Activated T-helper 17 cell treated with anti-CD3 and anti-CD28 coated beads, Interleukin-2, amount 50 U/mL, for 72 hours (primary cell): ENCODE results near the gene FADS3. TPM values are rescaled to one million over a fixed set of nuclear protein-coding genes. Genes with fewer than 3 reads are reported as not detected.
A peak's percentile ranks its signal among the peaks of the same experiment; 100 is the strongest.

Experiments used
- ATAC-seq: fragments of 150-1000 bp; cut with Tn5 transposase; replicated peaks from 2 replicates; pipeline ENCODE4 v1.10.0; 2021; ENCODE audit warnings: mild to moderate bottlenecking, moderate library complexity
- H3K27ac Mint-ChIP-seq: one replicate; pipeline ENCODE4 v1.8.0; 2022; ENCODE audit warnings: mixed read lengths
- H3K27me3 Mint-ChIP-seq: one replicate; pipeline ENCODE4 v1.8.0; 2022; ENCODE audit warnings: mixed read lengths
- H3K36me3 Mint-ChIP-seq: one replicate; pipeline ENCODE4 v1.8.0; 2022; ENCODE audit warnings: low read depth, mild to moderate bottlenecking, mixed read lengths
- H3K4me1 Mint-ChIP-seq: one replicate; pipeline ENCODE4 v1.8.0; 2022; ENCODE audit warnings: mixed read lengths
- H3K4me3 Mint-ChIP-seq: one replicate; pipeline ENCODE4 v1.8.0; 2022; ENCODE audit warnings: mild to moderate bottlenecking, mixed read lengths
- H3K9me3 Mint-ChIP-seq: one replicate; pipeline ENCODE4 v1.8.0; 2022; ENCODE audit warnings: mixed read lengths
- total RNA-seq, 2 donors: library from RNA; stranded (reverse); gene quantifications; one replicate each; pipeline ENCODE4 v1.2.3, GENCODE V29; 2022

The FADS3 gene
- total RNA-seq, 2 donors from 2014 or later, result 3.6 to 24.7 TPM

DNA sequence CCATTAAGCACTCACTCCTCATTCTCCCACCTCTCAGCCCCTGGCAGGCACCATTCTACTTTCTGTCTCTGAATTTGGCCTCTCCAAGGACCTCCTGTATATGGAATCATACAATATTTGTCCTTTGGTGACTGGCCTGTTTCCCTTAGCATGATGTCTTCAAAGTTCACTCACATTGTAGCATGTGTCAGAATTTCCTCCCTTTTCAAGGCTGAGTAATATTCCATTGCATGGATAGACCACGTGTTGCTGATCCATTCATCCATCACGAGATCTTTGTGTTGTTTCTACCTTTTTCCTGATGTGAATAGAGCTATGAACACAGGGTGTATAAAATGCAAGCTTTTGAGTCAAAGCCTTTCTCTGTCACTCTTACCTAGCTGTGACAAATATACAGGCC is 51.6 kb downstream of the FADS3 start:
- no peak overlapping the region for H3K27ac Mint-ChIP-seq
- ATAC-seq, result no peak
- H3K9me3 Mint-ChIP-seq, result no peaks in the 10 kb centered on the region
- H3K4me3 Mint-ChIP-seq, result no peak overlapping the region
- no peaks in the 10 kb centered on the region for H3K4me1 Mint-ChIP-seq
- H3K36me3 Mint-ChIP-seq, result peaks cover 40% of the 10 kb centered on the region
- no peaks in the 10 kb centered on the region for H3K27me3 Mint-ChIP-seq

DNA sequence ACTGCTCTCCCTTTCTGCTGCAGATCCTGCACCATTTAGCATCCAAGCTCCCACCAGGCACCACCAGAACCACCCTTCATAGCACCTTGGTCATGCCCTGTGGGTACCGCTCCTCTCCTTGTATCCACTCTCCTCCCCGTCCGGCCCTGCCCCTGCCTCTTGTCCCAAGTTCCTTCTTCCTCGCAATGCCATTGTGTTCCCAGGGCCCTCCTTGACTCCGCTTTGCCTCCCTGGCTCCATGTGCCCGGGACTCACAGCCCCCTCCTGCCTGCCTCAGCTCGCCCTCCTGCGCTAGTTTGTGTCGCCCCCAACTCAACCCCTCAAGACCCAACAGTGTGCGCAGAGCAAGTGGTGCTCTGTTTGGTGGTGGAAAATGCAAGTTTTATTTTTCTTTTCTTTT is 52.4 kb downstream of the FADS3 start:
- Mint-ChIP-seq H3K4me1 (peaks cover 3% of the 10 kb centered on the region), H3K4me3 (no peak overlapping the region), H3K27me3 (no peaks in the 10 kb centered on the region), H3K9me3 (no peaks in the 10 kb centered on the region), H3K27ac (no peak overlapping the region), H3K36me3 (peaks cover 40% of the 10 kb centered on the region)
- no peak for ATAC-seq

DNA sequence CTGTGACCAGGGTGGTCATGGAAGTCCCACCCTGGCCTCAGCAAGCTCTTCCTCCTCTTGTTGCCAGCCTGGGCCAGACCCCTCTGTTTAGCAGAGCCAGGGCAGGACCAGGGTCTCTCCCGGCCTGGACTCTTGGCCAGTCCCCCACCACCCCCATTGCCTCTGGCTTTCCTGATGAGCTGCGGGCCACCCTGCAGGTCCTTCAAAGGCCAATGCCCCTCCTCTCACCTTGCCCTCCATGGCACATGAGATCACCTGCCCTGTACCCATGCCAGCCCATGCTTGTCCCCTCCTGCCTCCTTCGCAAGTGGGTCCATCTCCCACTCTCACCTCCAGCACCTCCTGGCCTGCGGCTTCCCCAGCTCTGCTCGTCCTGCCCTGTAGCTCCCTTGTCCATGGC is 52.8 kb downstream of the FADS3 start:
- Mint-ChIP-seq H3K27me3 (no peaks in the 10 kb centered on the region), H3K27ac (no peak overlapping the region), H3K4me3 (no peak overlapping the region), H3K9me3 (no peaks in the 10 kb centered on the region), H3K4me1 (peaks cover 7% of the 10 kb centered on the region), H3K36me3 (peaks cover 40% of the 10 kb centered on the region)
- ATAC-seq, result no peak

DNA sequence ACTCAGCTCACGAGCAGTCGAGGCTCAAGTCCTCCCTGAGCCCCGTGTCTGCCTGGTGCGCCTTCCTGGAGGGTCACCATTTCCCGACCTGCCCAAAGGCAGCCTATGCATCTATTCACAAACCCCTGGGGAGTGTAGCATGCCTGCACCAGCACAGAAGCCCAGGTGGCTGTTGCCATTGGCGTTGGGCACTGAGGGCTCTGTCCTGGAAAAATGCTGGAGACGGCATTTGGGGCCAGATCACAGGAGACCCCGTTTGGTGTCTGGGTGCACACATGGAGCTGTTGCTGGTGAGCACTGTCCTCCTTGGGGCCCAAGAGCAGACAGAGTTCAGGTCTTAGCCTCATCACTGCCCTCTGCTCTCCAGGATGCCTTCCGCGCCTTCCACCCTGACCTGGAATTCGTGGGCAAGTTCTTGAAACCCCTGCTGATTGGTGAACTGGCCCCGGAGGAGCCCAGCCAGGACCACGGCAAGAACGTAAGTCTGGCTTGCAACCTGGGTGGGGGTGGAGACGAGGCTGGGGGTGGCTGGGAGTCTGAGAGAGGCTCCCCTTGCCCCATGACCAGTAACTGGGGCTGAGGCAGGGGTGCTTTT is 53.8 kb downstream of the FADS3 start:
- Mint-ChIP-seq H3K4me1 (peaks cover 11% of the 10 kb centered on the region), H3K27ac (no peak overlapping the region), H3K36me3 (peaks cover 39% of the 10 kb centered on the region), H3K27me3 (no peaks in the 10 kb centered on the region), H3K9me3 (no peaks in the 10 kb centered on the region), H3K4me3 (no peak overlapping the region)
- ATAC-seq, result no peak

DNA sequence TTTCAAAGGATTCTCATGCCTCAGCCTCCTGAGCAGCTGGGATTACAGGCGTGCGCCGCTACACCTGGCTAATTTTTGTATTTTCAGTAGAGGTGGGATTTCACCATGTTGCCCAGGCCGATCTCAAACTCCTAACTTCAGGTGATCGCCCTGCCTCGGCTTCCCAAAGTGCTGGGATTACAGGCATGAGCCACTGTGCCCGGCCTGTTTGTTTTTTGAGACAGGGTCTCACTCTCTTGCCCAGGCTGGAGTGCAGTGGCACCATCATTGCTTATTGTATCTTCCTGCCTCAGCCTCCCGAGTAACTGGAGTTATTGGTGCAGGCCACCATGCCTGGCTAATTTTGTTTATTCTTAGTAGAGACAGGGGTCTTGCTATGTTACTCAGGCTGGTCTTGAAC is 55.2 kb downstream of the FADS3 start:
- H3K4me3 Mint-ChIP-seq, result no peak overlapping the region
- peaks cover 26% of the 10 kb centered on the region for H3K36me3 Mint-ChIP-seq
- H3K9me3 Mint-ChIP-seq, result no peaks in the 10 kb centered on the region
- H3K27me3 Mint-ChIP-seq, result no peaks in the 10 kb centered on the region
- no peak for ATAC-seq
- H3K27ac Mint-ChIP-seq, result no peak overlapping the region
- peaks cover 11% of the 10 kb centered on the region for H3K4me1 Mint-ChIP-seq

DNA sequence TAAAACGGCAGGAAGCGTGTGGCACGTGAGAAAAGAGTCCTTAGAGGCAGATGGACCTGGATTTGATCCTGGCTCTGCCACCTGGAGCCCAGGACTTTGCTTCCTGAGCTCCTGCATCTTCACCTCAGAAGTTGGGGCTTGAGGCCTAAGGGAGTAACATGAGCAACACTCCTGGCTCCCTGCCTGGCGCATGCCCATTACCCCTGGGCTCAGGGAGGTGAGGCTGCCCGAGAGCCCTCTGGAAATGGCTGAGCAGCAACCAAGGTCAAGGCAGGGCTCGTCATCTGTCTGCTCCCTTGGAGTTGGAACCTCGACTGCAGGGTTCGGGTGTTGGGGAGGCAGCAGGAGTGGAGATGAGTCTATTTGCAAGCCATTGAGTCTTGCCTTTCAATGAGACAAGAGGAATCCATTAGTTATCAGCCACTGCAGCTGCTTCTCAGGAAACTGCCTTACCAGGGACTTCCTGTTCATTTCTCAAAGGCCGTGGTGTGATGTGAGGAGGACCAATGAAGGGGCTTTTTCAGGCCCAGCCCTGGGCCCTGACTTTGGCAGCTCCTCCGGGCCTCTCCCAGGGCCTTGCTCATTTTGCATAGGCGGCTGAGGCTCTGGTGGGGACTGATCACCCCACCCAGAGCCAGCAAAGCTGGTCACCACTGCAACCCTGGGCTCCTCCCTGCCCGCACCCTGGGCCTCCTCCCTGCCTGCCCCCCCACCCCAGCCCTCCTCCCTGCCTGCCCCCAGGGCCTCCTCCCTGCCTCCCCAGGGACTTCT is 56.9 kb downstream of the FADS3 start:
- H3K27me3 Mint-ChIP-seq, result no peaks in the 10 kb centered on the region
- H3K9me3 Mint-ChIP-seq, result no peaks in the 10 kb centered on the region
- peak overlapping the region; percentile 81 for H3K4me3 Mint-ChIP-seq
- peak overlapping the region; percentile 93 for H3K27ac Mint-ChIP-seq
- peaks cover 8% of the 10 kb centered on the region for H3K36me3 Mint-ChIP-seq
- H3K4me1 Mint-ChIP-seq, result peaks cover 19% of the 10 kb centered on the region
- ATAC-seq, result peak; percentile 87

DNA sequence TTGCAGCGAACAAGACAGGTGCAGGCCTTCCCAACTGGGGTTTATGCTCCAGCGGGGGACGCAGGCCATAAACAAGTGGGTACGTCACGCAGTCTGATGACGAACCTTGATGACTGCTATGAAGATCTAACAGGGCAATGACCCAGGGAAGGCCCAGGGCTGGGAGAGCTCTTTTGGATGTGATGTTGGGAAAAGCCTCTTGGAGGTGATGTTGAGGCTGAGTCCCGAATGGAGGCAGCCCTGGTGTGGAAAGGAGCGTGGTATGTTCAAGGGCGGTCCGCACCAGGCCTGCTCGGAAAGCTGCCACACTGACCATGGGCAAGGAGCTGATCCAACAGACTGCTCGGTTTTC is 57.4 kb downstream of the FADS3 start:
- Mint-ChIP-seq H3K4me3 (peak overlapping the region; percentile 81), H3K36me3 (peaks cover 3% of the 10 kb centered on the region), H3K9me3 (no peaks in the 10 kb centered on the region), H3K27ac (peak overlapping the region; percentile 93), H3K4me1 (peaks cover 19% of the 10 kb centered on the region), H3K27me3 (no peaks in the 10 kb centered on the region)
- no peak for ATAC-seq

DNA sequence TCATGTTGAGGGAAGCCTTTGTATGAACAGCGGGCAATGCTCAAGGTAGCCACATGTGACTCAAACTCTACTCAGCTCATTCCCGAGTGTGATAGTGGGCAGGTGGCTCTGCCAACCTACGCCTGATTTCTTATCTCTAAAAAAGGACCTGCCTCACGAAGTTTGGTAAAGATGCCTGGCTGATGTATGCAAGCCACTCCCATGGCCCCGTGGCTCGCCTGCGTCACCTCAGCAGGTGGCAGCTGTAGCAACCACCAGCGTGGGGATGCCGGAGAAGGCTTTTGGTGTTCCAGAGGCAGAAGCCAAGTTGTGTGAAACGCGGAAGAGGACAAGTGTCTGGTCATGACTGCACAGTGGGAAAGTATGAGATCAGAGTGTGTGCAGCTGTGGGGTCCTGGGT is 57.9 kb downstream of the FADS3 start:
- peaks cover 19% of the 10 kb centered on the region for H3K4me1 Mint-ChIP-seq
- H3K27me3 Mint-ChIP-seq, result no peaks in the 10 kb centered on the region
- no peaks in the 10 kb centered on the region for H3K9me3 Mint-ChIP-seq
- ATAC-seq, result peak; percentile 56
- H3K4me3 Mint-ChIP-seq, result peak overlapping the region; percentile 81
- H3K27ac Mint-ChIP-seq, result peak overlapping the region; percentile 93
- H3K36me3 Mint-ChIP-seq, result no peaks in the 10 kb centered on the region

DNA sequence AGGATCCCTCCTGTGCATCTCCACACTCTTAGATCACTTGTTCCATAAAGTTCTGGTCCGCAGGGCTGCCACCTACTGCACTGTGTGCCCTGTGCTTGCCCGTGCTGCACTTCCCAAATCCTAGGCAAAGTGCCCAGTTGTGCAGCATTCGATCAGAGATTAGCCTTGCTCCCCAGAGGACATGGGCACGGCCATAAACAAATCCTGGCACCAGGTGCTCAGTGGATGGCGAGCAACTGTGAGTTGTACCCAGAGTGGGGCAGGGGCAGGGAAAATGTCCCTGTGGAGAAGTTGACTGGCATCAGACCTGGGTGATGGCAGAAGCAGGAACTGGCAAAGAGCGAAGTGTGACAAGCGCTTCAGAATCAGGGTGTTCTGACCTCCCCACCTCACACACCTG is 58.6 kb downstream of the FADS3 start:
- Mint-ChIP-seq H3K4me1 (peaks cover 19% of the 10 kb centered on the region), H3K4me3 (peak overlapping the region; percentile 81), H3K9me3 (no peaks in the 10 kb centered on the region), H3K27ac (peak overlapping the region; percentile 93), H3K36me3 (no peaks in the 10 kb centered on the region), H3K27me3 (no peaks in the 10 kb centered on the region)
- ATAC-seq, result no peak

DNA sequence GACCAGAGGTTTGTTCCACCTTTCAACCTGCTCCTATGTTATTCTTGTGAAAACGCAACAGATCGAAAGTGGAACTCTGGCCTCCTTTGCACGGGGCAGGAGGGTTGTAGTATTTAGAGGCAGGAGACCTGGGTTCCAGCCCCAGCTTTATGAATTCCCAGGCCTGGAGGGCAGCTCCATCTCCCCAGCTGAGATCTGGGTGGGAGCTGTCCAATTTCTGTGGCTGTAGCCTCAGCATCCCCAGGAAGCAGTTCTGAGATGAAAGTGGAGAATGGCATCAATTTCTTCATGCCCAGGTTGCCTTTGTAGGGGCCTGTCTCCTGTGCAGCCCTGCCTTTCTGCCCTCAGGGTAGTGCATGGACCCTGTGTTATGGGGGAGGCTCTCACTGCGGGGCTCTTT is 59.1 kb downstream of the FADS3 start:
- no peak for ATAC-seq
- Mint-ChIP-seq H3K27me3 (no peaks in the 10 kb centered on the region), H3K4me1 (peaks cover 19% of the 10 kb centered on the region), H3K36me3 (no peaks in the 10 kb centered on the region), H3K9me3 (no peaks in the 10 kb centered on the region), H3K27ac (no peak overlapping the region), H3K4me3 (peak overlapping the region; percentile 11)

DNA sequence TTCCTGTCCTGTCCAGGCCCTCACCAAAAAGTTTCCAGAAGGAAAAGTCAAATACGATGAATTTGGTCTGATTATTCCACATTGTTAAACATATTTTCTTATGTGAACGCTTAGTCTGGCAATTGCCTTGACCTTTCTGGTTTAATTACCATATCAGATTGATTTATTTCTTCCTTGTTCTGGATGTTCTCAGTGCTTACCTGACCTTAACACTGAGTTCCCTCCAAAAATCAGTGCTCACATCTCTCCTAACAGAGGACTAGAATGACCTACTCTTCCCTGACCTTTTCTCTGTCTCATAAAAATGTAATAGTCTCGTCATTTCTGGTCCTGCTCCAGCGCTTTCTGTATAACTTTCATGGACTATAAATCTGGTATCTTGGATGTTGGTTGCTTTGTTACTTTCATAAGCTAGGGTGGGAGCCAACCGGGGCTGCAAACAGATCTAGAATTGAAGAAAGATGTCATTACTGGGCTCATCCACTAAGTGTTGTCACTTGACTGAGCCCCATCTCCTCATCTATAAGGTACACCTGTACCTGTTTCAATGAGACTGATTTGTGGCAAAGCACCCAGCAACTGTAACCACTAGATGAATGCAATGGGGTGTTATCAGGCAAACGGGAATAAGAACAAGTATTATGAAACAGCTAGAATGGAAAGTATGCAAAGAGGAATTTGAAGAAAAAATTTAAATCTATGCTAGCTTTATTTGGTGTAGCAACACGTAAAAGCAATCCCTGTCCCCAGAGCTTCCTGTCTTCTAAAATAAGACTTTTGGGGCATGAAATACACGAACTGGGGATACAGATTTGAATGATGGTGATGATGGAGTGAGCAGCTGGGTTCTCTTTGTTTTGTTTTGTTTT is 60.9 kb downstream of the FADS3 start:
- no peaks in the 10 kb centered on the region for H3K27me3 Mint-ChIP-seq
- H3K4me1 Mint-ChIP-seq, result peaks cover 19% of the 10 kb centered on the region
- no peaks in the 10 kb centered on the region for H3K9me3 Mint-ChIP-seq
- ATAC-seq, result no peak
- no peak overlapping the region for H3K27ac Mint-ChIP-seq
- no peaks in the 10 kb centered on the region for H3K36me3 Mint-ChIP-seq
- peak overlapping the region; percentile 77 for H3K4me3 Mint-ChIP-seq

DNA sequence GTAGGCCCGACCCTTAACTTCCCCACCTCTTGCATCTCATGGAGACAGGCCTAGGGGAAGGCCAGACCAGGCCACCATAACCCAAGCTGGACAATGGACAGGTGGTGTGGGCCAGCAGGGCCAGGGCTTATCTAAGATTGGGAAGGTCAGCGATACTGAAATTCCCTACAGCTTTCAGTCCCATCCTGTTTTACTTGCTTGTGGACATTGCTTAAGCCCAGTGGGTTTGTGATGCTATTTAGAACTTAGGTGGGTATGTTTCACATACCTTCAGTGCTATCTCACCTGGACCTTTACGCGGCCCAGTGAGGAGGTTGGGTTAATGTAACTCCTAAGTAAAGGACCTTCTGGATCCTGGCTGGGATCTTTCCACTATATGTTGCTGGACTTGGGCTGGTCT is 61.5 kb downstream of the FADS3 start:
- ATAC-seq, result no peak
- no peaks in the 10 kb centered on the region for H3K27me3 Mint-ChIP-seq
- peaks cover 19% of the 10 kb centered on the region for H3K4me1 Mint-ChIP-seq
- peak overlapping the region; percentile 77 for H3K4me3 Mint-ChIP-seq
- no peaks in the 10 kb centered on the region for H3K36me3 Mint-ChIP-seq
- H3K9me3 Mint-ChIP-seq, result no peaks in the 10 kb centered on the region
- H3K27ac Mint-ChIP-seq, result no peak overlapping the region

DNA sequence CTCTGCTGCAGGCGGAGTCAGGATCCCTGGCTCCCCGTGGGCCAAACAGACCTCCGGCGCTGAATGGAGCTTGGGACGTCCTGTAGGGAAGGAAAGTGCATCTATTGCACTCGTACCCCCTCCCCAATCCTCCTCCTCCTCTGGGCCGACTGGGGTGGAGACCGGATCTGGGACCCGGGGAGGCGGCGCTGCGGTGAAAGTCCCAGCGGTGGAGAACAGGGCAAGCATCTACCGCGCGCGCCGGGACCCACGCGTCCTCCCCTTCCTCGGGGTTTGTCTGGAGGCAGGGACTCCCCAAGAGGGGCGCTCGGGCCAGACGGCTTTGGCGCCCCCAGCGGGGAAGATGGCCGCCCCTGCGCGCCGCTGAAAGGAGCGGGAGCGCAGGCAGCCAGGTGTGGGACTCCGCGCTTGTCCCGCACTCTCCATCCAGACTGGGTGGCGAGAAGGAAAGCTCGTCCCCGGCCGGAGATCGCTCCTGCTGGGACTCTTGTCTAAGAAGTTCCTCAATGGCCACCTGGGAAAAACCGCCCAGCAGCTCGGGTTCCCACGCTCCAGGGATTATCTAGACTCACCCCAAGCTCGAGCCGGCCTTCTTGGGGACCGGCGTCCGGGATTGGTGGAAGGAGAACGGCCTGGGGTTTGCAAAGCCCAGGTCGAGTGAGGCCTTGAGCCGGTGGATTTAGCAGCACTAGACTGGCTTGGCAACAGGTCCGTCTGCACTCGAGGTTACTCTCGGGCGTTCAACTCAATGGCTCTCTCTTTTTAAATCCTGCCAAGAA is 62.5 kb downstream of the FADS3 start:
- H3K27ac Mint-ChIP-seq, result peak overlapping the region; percentile 43
- ATAC-seq, result peak; percentile 23
- no peaks in the 10 kb centered on the region for H3K27me3 Mint-ChIP-seq
- peaks cover 15% of the 10 kb centered on the region for H3K4me1 Mint-ChIP-seq
- no peaks in the 10 kb centered on the region for H3K36me3 Mint-ChIP-seq
- no peaks in the 10 kb centered on the region for H3K9me3 Mint-ChIP-seq
- H3K4me3 Mint-ChIP-seq, result peak overlapping the region; percentile 77

DNA sequence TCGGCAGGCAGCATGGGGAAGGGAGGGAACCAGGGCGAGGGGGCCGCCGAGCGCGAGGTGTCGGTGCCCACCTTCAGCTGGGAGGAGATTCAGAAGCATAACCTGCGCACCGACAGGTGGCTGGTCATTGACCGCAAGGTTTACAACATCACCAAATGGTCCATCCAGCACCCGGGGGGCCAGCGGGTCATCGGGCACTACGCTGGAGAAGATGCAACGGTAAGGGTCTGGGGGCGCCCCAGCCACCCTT is 63.0 kb downstream of the FADS3 start:
- Mint-ChIP-seq H3K4me1 (peaks cover 10% of the 10 kb centered on the region), H3K36me3 (no peaks in the 10 kb centered on the region), H3K27ac (peak overlapping the region; percentile 43), H3K27me3 (no peaks in the 10 kb centered on the region), H3K4me3 (peak overlapping the region; percentile 77), H3K9me3 (no peaks in the 10 kb centered on the region)
- no peak for ATAC-seq
